Gastrocnemius medialis (tissue), 4 donors: ENCODE results near the gene ENOX1.

Source experiments
- CTCF ChIP-seq, 5 experiments: fragments of 450-650 bp in 3 of 5; fragments of 200-600 bp in 2 of 5; sonication (generic) in 2 of 5; IDR thresholded peaks in 4 of 5; conservative IDR thresholded peaks in 1 of 5; 1 replicate in 4 of 5; 2 replicates in 1 of 5; pipeline ENCODE4 v1.5.1; 2016 to 2019; ENCODE audit warnings: antibody characterized with exemption in 5 of 5, mild to moderate bottlenecking in 3 of 5, moderate library complexity in 3 of 5
- POLR2A ChIP-seq, 2 donors: fragments of 450-650 bp; IDR thresholded peaks; one replicate each; pipeline ENCODE4 v1.6.1; 2017; ENCODE audit warnings: antibody characterized with exemption in 2 of 2, mild to moderate bottlenecking in 2 of 2, moderate library complexity in 2 of 2

- TF ChIP-seq CTCF (IDR thresholded peaks at IDR 0.05 in 4 of 5, conservative IDR thresholded peaks at IDR 0.05 in 1 of 5) (no peak), POLR2A (IDR thresholded peaks at IDR 0.05) (no peak)
Measured at GRCh38 chr13:43301346-43301969, 485.3 kb downstream of the ENOX1 start.
